ENCODE data around the gene TAS2R3. TPM values are rescaled to one million over a fixed set of nuclear protein-coding genes. Genes with fewer than 3 reads are reported as not detected.

The TAS2R3 gene
- total RNA-seq, 1 experiment from 2014 or later, result 0.40 TPM

DNA sequence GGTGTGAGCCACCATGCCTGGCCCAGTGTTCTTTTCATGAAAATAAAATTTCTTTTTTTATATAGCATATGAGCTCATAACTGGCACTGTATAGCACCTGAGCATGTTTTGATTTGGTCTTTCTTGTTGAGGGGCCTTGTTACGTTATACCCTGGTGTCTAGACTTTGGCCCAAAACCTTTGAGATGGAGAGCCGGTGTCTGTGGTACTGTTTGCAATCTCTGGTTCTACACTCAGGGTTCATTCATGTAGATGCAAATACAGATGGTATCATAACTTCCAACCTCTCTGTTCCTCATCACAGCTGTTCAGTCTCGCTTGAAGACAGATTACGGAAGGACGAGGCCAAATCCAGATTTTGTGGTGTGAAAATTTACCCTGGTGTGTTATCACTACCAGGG lies 26.0 kb downstream of the TAS2R3 start, which contains the start of gene TAS2R5:
Gene TAS2R5, plus strand, starts transcription at position 301 of the 400 bp plus-strand sequence. CDS start 145 bp downstream, outside the sequence.
- Histone ChIP-seq H3F3A (ENCODE audit: low read length, unreplicated experiment) (no peaks in the 10 kb centered on the region), H3K27me3 (ENCODE audit: low read length) (no peaks in the 10 kb centered on the region), H2AFZ (ENCODE audit: low read length) (no peak within 1 kb of the TSS), H3K27ac (ENCODE audit: low read length) (no peak within 1 kb of the TSS), H3K4me2 (ENCODE audit: low read length) (no peak within 1 kb of the TSS), H3K36me3 (ENCODE audit: low read depth, low read length) (no peaks in the 10 kb centered on the region), H3K9me3 (ENCODE audit: low read length) (no peaks in the 10 kb centered on the region), H3K79me2 (ENCODE audit: low read length) (no peaks in the 10 kb centered on the region), H3K9ac (ENCODE audit: low read length) (no peak within 1 kb of the TSS), H4K20me1 (ENCODE audit: low read length) (no peaks in the 10 kb centered on the region), H3K9me2 (replicated peaks; ENCODE audit: low read length) (no peaks in the 10 kb centered on the region), H3K4me1 (ENCODE audit: insufficient read depth, low read length) (no peaks in the 10 kb centered on the region), H3K4me3 (ENCODE audit: low read length) (no peak within 1 kb of the TSS)
- CTCF ChIA-PET, result no interaction called here
- no peak for TF ChIP-seq EZH2phosphoT487 (IDR thresholded peaks at IDR 0.05; ENCODE audit: borderline replicate concordance, low read length)
- TF ChIP-seq EZH2 (IDR thresholded peaks at IDR 0.05; ENCODE audit: low read length, unreplicated experiment), result no peak
- TF ChIP-seq, protein P1, sequence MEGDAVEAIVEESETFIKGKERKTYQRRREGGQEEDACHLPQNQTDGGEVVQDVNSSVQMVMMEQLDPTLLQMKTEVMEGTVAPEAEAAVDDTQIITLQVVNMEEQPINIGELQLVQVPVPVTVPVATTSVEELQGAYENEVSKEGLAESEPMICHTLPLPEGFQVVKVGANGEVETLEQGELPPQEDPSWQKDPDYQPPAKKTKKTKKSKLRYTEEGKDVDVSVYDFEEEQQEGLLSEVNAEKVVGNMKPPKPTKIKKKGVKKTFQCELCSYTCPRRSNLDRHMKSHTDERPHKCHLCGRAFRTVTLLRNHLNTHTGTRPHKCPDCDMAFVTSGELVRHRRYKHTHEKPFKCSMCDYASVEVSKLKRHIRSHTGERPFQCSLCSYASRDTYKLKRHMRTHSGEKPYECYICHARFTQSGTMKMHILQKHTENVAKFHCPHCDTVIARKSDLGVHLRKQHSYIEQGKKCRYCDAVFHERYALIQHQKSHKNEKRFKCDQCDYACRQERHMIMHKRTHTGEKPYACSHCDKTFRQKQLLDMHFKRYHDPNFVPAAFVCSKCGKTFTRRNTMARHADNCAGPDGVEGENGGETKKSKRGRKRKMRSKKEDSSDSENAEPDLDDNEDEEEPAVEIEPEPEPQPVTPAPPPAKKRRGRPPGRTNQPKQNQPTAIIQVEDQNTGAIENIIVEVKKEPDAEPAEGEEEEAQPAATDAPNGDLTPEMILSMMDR (conservative IDR thresholded peaks at IDR 0.05; ENCODE audit: low read depth, low read length), result no peak
- ATAC-seq, result no peak
- DNase-seq, result no peak
- POLR2A ChIA-PET (ENCODE audit: unreplicated experiment), result no interaction called here
- intact Hi-C loops (cut with micrococcal nuclease), result no loop called here
- no TSS peak for BruUV-seq (replicated peaks)

DNA sequence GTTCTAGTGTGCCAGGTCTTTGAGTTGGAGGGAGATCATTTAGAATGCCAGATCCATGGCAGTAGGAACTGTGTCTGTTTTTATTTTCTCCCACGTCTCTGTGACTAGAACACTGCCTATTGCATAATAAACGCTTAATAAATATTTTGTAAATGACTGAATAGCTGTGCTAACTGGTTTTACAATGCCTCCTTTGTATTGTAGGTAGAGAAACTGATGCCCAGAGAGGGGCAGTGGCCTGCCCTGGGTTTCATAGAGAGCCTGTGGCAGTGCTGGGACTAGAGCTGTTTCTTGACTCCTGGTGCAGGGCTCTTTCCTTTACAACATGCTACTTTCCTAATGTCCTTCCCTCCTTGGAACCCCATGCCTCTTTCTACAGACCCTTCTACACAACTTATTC lies 28.6 kb downstream of the TAS2R3 start:
- DNase-seq (peak; percentile 19), ATAC-seq (no peak)
- H3K36me3 ChIP-seq (ENCODE audit: low read depth, low read length), result no peaks in the 10 kb centered on the region
- ChIA-PET POLR2A (ENCODE audit: unreplicated experiment) (no interaction called here), CTCF (no interaction called here)
- no TSS peak for BruUV-seq (replicated peaks)
- H3K4me1 ChIP-seq (ENCODE audit: insufficient read depth, low read length), result no peaks in the 10 kb centered on the region
- H3K27me3 ChIP-seq (ENCODE audit: low read length), result no peaks in the 10 kb centered on the region
- no peaks in the 10 kb centered on the region for H3F3A ChIP-seq (ENCODE audit: low read length, unreplicated experiment)
- no peak overlapping the region for H3K4me3 ChIP-seq (ENCODE audit: low read length)
- no peaks in the 10 kb centered on the region for H3K9me2 ChIP-seq (replicated peaks; ENCODE audit: low read length)
- intact Hi-C loops (cut with micrococcal nuclease), result no loop called here
- no peaks in the 10 kb centered on the region for H4K20me1 ChIP-seq (ENCODE audit: low read length)
- no peak overlapping the region for H2AFZ ChIP-seq (ENCODE audit: low read length)
- no peak overlapping the region for H3K4me2 ChIP-seq (ENCODE audit: low read length)
- H3K9me3 ChIP-seq (ENCODE audit: low read length), result no peaks in the 10 kb centered on the region
- no peak overlapping the region for H3K27ac ChIP-seq (ENCODE audit: low read length)
- no peaks in the 10 kb centered on the region for H3K79me2 ChIP-seq (ENCODE audit: low read length)
- TF ChIP-seq EZH2phosphoT487 (IDR thresholded peaks at IDR 0.05; ENCODE audit: borderline replicate concordance, low read length), result no peak
- TF ChIP-seq, protein P1 (conservative IDR thresholded peaks at IDR 0.05; ENCODE audit: low read depth, low read length), result no peak
- no peak for TF ChIP-seq EZH2 (IDR thresholded peaks at IDR 0.05; ENCODE audit: low read length, unreplicated experiment)
- H3K9ac ChIP-seq (ENCODE audit: low read length), result no peak overlapping the region

Other genes starting within 250 kb of the TAS2R3 start
- gene AGK, start 212.7 kb upstream of the TAS2R3 start, total RNA-seq (2014; rRNA removed), result 38.2 and 40.3 TPM in 2 replicates
- gene DENND11, start 61.9 kb upstream of the TAS2R3 start, total RNA-seq (2014; rRNA removed), result 6.7 and 6.9 TPM in 2 replicates
- gene WEE2, start 55.7 kb upstream of the TAS2R3 start, total RNA-seq (2014; rRNA removed), result not detected in 2 replicates
- gene SSBP1, start 25.7 kb upstream of the TAS2R3 start, total RNA-seq (2014; rRNA removed), result 212 and 269 TPM in 2 replicates
- gene TAS2R4, start 12.6 kb downstream of the TAS2R3 start, total RNA-seq (2014; rRNA removed), result 0.35 TPM in 1 of 2 replicates, not detected in the other
- 0.26 and 1.4 TPM in 2 replicates for gene TAS2R5, start 26.1 kb downstream of the TAS2R3 start, total RNA-seq (2014; rRNA removed)
- not detected in 2 replicates for gene PRSS37, start 77.4 kb downstream of the TAS2R3 start, total RNA-seq (2014; rRNA removed)
- not detected in 2 replicates for gene OR9A4, start 152.3 kb downstream of the TAS2R3 start, total RNA-seq (2014; rRNA removed)
- gene CLEC5A, start 182.9 kb downstream of the TAS2R3 start, total RNA-seq (2014; rRNA removed), result not detected in 2 replicates
- not detected in 2 replicates for gene TAS2R38, start 209.7 kb downstream of the TAS2R3 start, total RNA-seq (2014; rRNA removed)
- gene MGAM, start 231.8 kb downstream of the TAS2R3 start, total RNA-seq (2014; rRNA removed), result not detected in 2 replicates

All from PC-3 (cell line).